Astrocyte (in vitro differentiated cells and primary cell): ENCODE data around the gene ACAT2.

Experiments used
- CTCF ChIP-seq: IDR thresholded peaks from 2 replicates; pipeline ENCODE4 v1.5.1; 2011; ENCODE audit warnings: low read depth, mild to moderate bottlenecking, inconsistent platforms, low read length, moderate library complexity; ENCODE audit not compliant: insufficient read depth
- EZH2 ChIP-seq: IDR thresholded peaks from 2 replicates; pipeline ENCODE4 v1.6.1; 2012; ENCODE audit warnings: mild to moderate bottlenecking, low read length, inconsistent platforms; ENCODE audit not compliant: insufficient read depth

DNA sequence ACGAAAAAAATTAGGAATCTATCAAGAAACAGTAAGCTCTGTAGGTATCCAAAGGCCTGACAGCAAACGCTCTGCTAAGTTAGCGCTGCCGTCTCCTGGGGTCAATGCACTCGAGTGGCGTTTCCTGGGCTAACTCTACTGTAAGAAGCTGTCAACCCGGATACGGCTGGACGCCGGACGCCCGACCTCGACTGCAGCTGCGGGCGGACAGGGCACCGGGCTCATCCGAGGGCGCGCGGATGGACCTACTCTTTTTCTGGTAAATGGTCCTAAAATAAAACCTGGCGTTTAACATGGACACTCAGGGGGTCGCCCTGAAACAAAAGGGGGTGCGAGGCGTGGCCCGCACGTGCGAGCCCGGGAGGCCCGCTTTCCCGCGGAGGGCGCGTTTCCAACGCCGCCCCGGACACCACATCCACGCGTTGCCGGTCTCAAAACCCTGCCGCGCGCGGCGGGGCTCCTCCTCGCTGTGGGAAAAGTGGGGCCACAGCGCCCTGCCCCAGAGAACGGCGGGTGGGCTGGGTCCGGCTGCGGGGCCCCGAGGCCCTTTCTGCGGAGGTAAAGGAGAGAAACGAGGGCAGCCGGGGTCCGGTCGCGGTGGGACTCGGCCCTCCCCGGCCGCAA, 27.0 kb downstream of the ACAT2 start:
- TF ChIP-seq CTCF (no peak), EZH2 (no peak)
